HepG2 (cell line): ENCODE data around the gene HES3. TPM values are rescaled to one million over a fixed set of nuclear protein-coding genes. Genes with fewer than 3 reads are reported as not detected.

ENCODE experiments used
- GABPB1 ChIP-seq: IDR thresholded peaks from 2 replicates; pipeline ENCODE4 v1.6.1; 2016; ENCODE audit warnings: mild to moderate bottlenecking, missing genetic modification reagents, moderate library complexity, missing compliant biosample characterization
- NFYC ChIP-seq: IDR thresholded peaks from 2 replicates; pipeline ENCODE4 v1.6.1; 2016; ENCODE audit warnings: missing genetic modification reagents, missing compliant biosample characterization
- NONO ChIP-seq, 2 experiments: fragments of 450-650 bp in 1 of 2; sonication (generic) in 1 of 2; formaldehyde crosslinking in 1 of 2; IDR thresholded peaks in 1 of 2; conservative IDR thresholded peaks in 1 of 2; 2 replicates each; pipeline versions ENCODE4 v1.6.1 to v1.8.0; 2017 to 2022; ENCODE audit warnings: mild to moderate bottlenecking in 1 of 2, missing genetic modification reagents in 1 of 2, moderate library complexity in 1 of 2
- SOX5 ChIP-seq: IDR thresholded peaks from 2 replicates; pipeline ENCODE4 v1.6.1; 2016; ENCODE audit warnings: borderline replicate concordance
- SRSF4 ChIP-seq: fragments of 200-400 bp; formaldehyde crosslinking; IDR thresholded peaks from one replicate; pipeline ENCODE4 v1.6.1; 2018; ENCODE audit warnings: mild to moderate bottlenecking, low read depth, low read length, moderate library complexity; ENCODE audit not compliant: poor library complexity, severe bottlenecking
- TFDP1 ChIP-seq: IDR thresholded peaks from 2 replicates; pipeline ENCODE4 v1.6.1; 2016; ENCODE audit warnings: missing compliant biosample characterization, missing genetic modification reagents, borderline replicate concordance
- UBTF ChIP-seq: sonication (generic); formaldehyde crosslinking; IDR thresholded peaks from 2 replicates; pipeline ENCODE4 v1.4.0; 2020; ENCODE audit warnings: mild to moderate bottlenecking, missing genetic modification reagents
- XRCC5 ChIP-seq: fragments of 200-400 bp; formaldehyde crosslinking; optimal IDR thresholded peaks from 2 replicates; pipeline ENCODE3; 2017; ENCODE audit warnings: mild to moderate bottlenecking, low read length
- ZBTB10 ChIP-seq: sonication (generic); formaldehyde crosslinking; IDR thresholded peaks from 2 replicates; pipeline ENCODE4 v1.4.0; 2020; ENCODE audit warnings: missing genetic modification reagents, borderline replicate concordance
- ZBTB7B ChIP-seq: sonication (generic); formaldehyde crosslinking; IDR thresholded peaks from 2 replicates; pipeline ENCODE4 v1.4.0; 2020; ENCODE audit warnings: missing genetic modification reagents
- ZFP36 ChIP-seq: fragments of 150-350 bp; IDR thresholded peaks from 2 replicates; pipeline ENCODE4 v1.6.1; 2018; ENCODE audit warnings: borderline replicate concordance, low read length, low read depth; ENCODE audit not compliant: partially characterized antibody
- ZFYVE20 ChIP-seq: sonication (generic); formaldehyde crosslinking; IDR thresholded peaks from 2 replicates; pipeline ENCODE4 v1.8.0; 2023; ENCODE audit warnings: low read depth, mild to moderate bottlenecking, moderate library complexity, missing genetic modification reagents, borderline replicate concordance
- ZNF430 ChIP-seq: sonication (generic); formaldehyde crosslinking; IDR thresholded peaks from 2 replicates; pipeline ENCODE4 v1.9.0; 2021; ENCODE audit warnings: mild to moderate bottlenecking, missing genetic modification reagents
- ZNF510 ChIP-seq: sonication (generic); formaldehyde crosslinking; IDR thresholded peaks from 2 replicates; pipeline ENCODE4 v1.4.0; 2020; ENCODE audit warnings: low read depth, mild to moderate bottlenecking, missing genetic modification reagents
- ZNF556 ChIP-seq: sonication (generic); formaldehyde crosslinking; IDR thresholded peaks from 2 replicates; pipeline ENCODE4 v1.4.0; 2020; ENCODE audit warnings: mild to moderate bottlenecking, missing genetic modification reagents, borderline replicate concordance
- ZNF574 ChIP-seq: sonication (generic); formaldehyde crosslinking; IDR thresholded peaks from 2 replicates; pipeline ENCODE4 v1.4.0; 2020; ENCODE audit warnings: missing genetic modification reagents
- polyA plus RNA-seq, 8 experiments: library from polyadenylated mRNA; depleted of rRNA in 3 of 8; stranded (reverse) in 7 of 8; unstranded in 1 of 8; fragments of >200 nt; fragmentation: Illumina TruSeq in 4 of 8; extraction: Trizol in 4 of 8; gene quantifications; 2 replicates each; pipeline versions ENCODE4 v1.2.1 to v1.2.3, GENCODE V29; 2011 to 2016; ENCODE audit warnings: low read depth in 4 of 8, missing spikeins in 1 of 8, mixed read lengths in 1 of 8; ENCODE audit not compliant: insufficient read depth in 1 of 8
- total RNA-seq, 5 experiments: library from RNA; depleted of rRNA; stranded (reverse); fragments of >200 nt; fragmentation: Illumina TruSeq; extraction: Trizol; gene quantifications; 2 replicates each; pipeline ENCODE4 v1.2.3, GENCODE V29; 2016; ENCODE audit warnings: low read depth in 1 of 5
- TF ChIP-seq, protein P1 (sequence below): sonication (generic); formaldehyde crosslinking; IDR thresholded peaks from 2 replicates; pipeline ENCODE4 v1.8.0; 2022; ENCODE audit warnings: mild to moderate bottlenecking, missing genetic modification reagents, moderate library complexity

Gene HES3
- total and polyA plus RNA-seq, 2 of the 13 experiments (the other 11 are each of a cell fraction or from before 2014, with no cell fraction given): not detected

DNA sequence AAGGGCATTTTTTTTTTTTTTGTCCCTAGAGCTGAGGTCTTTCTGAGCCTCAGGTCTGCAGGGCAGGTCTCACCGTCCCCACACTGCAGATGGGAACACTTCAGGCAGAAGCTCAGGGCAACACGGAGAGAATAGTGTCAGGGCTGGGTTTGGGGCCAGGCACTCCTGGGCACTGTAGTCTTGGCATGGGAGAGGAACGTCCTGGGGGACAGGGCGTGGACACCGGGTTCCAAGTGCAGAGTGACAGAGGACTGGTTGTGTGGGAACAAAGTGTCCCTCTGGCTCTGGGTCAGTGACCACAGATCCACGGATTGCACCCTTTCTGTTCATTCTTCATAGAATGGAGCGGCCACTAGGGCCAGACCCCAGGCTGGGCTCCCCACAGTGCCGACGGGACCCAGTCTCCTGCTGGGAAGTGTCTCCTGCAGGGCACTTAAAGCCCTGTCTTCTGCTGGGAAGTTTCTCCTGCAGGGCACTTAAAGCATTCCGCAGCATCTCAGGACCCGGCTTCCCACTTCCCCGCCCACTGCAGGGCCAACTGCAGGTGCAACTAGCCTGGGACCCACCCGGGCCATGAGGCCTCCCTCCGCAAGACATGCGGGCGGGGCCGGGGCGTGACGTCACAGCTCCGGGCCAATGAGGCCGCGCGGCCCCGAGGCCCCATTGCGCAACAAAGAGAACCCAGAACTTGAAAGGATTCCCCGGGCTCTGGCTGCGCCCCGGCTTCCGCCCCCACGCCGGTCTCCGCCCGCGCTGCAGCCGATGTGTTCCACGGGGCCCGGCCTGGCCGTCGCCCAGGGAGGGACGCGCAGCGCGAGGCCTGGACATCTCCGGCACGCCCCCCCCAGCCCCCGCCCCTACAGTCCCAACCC lies 15.7 kb downstream of the HES3 start (continued):
- TF ChIP-seq ZNF510 (CRISPR knock-in tag) (no peak), NFYC (CRISPR knock-in tag) (peak; percentile 72), ZFYVE20 (CRISPR knock-in tag) (no peak), ZNF430 (CRISPR knock-in tag) (0 out of 2 replicates have a peak, but pooled peaks have one; percentile 15), UBTF (CRISPR knock-in tag) (peak; percentile 48), SOX5 (CRISPR knock-in tag) (no peak), TFDP1 (CRISPR knock-in tag) (peak; percentile 33; the same call in 1 of the 2 replicates), GABPB1 (CRISPR knock-in tag) (peak; percentile 66; the same call in 1 of the 2 replicates), NONO (IDR thresholded peaks at IDR 0.05) (no peak), NONO (CRISPR knock-in tag; conservative IDR thresholded peaks at IDR 0.05) (0 out of 2 replicates have a peak, but pooled peaks have one; percentile 29), XRCC5 (peak; percentile 25), ZNF556 (CRISPR knock-in tag) (no peak), ZNF574 (CRISPR knock-in tag) (0 out of 2 replicates have a peak, but pooled peaks have one; percentile 12), ZFP36 (no peak), SRSF4 (no peak), ZBTB10 (CRISPR knock-in tag) (peak; percentile 51; the same call in 1 of the 2 replicates), ZBTB7B (CRISPR knock-in tag) (0 out of 2 replicates have a peak, but pooled peaks have one; percentile 32)
- TF ChIP-seq, protein P1, sequence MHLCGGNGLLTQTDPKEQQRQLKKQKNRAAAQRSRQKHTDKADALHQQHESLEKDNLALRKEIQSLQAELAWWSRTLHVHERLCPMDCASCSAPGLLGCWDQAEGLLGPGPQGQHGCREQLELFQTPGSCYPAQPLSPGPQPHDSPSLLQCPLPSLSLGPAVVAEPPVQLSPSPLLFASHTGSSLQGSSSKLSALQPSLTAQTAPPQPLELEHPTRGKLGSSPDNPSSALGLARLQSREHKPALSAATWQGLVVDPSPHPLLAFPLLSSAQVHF (CRISPR knock-in tag): no peak
